Measurements from ENCODE around the gene EFHC2.

The EFHC2 gene

DNA sequence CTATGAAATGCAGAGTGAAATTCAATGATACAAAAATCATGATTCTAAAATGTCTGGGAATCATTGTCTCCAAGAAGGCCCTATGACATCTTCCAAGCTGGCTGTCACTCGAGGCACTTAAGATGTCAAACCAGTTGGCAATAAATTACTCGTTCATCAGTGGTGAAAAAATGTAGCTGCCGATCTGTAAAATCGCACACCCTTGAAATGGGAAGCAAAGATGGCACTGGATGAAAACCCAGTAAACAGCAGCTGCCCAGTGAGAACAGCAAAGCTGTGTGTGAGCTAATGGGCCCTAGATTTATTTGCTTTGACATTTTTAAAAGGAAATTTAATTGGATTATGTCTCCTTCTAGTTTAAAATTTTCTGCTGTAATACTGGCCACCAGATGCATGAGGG is 188.3 kb downstream of the EFHC2 start:
- no peak for DNase-seq (ENCODE audit: low read depth, low spot score)

DNA sequence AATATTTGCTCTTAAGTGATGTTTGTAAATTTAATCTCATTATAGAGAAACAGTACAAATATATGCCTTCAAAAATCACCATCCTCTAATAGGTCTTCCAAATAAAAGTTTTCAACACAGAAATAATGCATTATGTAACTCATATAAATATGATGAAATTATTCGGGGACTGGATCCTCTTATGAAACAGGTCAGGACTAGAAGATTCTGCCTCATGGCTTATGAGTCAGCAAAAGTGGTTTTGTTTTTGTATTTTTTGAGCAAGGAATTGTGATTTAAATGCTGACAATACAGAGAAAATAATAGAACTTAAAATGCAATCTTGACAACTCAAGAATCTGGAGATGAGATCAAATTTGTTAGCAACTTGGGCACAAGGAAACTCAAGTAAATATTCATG is 190.6 kb downstream of the EFHC2 start:
- no peak for DNase-seq (ENCODE audit: low read depth, low spot score)

DNA sequence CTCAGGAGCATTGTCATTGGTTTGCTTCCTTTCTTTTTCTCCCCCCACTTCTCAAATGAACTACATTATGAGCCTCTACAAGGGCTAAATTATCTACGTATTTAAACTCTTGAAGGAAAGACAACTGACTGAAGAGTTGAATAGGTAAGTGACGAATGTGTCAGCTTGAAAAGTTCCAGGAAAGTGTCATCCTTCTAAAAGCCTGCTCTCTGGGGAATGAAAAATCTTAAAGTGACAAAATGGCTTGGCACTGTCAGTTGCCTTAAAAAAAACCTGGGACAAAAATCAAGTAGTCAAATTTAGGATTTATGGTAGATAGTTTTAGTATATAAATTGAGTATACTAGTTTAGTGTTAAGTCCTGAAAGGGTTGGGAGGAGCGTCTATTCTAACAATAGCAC is 196.3 kb downstream of the EFHC2 start:
- no peak for DNase-seq (ENCODE audit: low read depth, low spot score)

DNA sequence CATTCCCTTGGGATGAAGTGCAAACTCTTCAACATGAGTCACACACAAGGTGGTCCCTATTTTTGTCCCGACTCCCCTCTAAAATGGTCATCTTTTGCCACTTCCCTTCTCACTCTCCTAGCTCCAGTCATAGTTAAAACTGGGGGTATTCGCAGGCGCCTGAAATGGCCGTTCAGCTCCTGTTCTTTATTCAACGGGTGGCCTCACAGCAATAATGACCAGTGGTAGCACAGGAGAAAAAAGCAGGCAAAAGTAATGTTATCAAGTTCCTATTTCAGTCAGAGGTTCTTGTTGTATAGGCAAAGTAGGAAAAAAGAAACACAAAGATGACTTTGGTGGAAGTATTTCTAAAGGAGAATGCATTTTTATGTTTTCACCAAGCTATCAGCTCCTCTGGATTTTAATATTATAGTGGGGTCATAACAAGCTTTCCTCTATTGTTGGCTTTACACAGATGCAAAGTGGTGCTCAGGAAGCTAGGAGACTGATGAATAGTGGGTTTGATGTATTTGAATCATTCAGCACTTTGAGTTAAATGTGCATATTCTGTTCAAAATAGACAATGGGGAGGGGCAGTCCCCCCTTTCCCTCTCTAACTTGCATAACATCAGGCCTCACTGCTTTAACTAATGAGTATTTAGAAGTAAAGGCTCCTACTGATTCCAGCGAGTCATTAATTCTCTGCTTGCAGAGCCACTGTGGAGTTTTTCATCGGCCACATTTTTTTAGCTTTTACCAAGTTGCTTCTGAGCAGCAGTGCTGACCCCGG is 199.1 kb downstream of the EFHC2 start:
- DNase-seq (ENCODE audit: low read depth, low spot score) = no peak

DNA sequence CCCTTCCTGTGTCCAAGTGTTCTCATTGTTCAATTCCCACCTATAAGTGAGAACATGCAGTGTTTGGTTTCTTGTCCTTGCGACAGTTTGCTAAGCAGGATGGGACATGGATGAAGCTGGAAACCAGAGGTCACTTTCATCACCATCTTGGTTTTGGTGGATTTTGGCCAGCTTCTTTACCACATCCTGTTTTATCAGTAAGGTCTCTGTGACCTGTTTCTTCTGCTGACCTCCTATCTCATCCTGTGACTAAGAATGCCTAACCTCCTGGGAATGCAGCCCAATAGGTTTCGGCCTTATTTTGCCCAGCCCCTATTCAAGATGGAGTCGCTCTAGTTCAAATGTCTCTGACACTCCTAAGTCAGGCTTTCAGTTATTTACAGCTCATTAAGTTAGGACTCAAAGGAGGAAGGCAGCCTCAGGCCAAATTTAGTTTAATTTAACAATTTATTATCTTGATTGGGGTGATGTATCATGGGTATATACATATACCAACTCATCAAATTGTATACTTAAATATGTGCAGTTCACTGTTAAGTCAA is 200.3 kb downstream of the EFHC2 start:
- no peak for DNase-seq (ENCODE audit: low read depth, low spot score)

DNA sequence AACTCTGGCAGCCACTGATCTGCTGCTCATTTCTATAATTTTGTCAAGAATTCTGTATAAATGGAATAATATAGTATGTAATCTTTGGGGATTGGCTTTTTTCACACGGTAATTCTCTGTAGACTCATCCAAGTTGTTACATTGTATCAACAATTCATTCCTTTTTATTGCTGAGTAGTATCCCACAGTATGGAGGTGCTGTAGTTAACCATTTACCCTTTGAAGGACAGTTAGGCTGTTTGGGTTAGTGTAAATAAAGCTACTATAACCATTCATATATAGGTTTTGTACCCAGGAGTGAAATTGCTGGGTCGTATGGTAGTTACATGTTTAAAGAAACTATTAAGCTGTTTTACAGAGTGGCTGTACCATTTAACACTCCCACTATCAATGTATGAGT is 213.3 kb downstream of the EFHC2 start:
- no peak for DNase-seq (ENCODE audit: low read depth, low spot score)

DNA sequence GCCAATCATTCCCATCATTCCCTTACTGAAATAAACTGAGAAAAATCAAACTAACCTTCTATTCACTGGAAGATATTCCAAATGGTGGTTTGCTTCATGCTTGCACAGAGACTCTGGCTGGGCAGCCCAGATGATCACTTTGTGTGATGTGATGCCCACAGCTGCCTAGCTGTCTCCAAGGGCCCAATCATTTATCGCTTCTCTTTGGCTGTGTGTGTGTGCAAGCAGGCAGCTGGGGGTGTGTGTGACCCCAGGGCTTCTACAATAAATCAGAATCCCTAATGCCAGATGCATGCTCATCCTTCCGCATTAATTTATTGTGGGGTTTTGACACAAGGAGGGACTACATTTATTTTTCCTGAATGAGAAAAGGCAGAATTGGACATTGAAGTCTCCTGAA is 230.1 kb downstream of the EFHC2 start:
- DNase-seq (ENCODE audit: low read depth, low spot score) = no peak

DNA sequence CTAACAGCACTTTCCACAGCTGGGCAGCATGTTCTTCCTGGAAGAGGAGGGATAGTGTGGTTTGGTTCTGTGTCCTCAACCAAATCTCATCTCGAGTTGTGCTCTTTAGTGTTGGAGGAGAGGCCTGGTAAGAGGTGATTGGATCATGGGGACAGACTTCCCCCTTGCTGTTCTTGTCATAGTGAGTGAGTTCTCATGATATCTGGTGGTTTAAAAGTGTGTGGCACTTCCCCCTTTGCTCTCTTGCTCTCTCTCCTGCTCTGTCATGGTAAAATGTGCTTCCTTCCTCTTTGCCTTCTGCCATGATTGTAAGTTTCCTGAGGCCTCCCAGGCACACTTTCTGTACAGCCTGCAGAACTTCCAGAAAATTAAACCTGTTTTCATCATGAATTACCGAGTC is 236.6 kb downstream of the EFHC2 start:
- no peak for DNase-seq (ENCODE audit: low read depth, low spot score)

DNA sequence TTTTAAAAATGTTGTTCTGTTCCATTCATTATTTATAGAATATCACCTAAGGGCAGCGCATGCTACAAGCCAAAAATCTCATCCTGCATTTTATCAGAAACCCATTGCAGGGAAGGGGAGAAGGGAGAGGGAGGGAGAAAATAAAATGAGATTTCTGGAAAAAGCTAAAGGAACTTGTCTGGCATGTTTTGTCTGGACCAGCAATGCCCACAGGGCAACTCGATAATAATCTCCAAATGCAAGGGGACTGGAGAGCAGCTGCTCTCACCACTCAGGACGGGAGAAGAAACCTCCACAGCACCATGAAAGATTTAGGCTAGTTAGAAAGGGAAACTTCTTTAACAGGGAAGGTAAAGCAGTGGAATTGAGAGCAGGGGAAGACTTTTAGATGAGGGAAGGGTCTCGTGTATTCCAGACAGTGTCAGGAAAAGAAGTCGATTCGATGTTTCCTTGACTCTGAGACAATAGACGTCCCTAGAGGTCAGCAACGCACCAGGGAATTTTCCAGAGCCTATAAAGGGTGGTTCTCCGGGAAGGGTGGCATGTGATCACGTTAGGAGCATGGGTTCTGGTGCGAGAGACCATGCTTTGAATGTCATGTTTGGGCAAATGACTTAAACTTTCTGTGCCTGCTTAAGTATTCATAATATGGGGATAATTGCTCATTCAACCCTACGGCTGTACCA is 238.1 kb downstream of the EFHC2 start:
- DNase-seq (ENCODE audit: low read depth, low spot score) = no peak

DNA sequence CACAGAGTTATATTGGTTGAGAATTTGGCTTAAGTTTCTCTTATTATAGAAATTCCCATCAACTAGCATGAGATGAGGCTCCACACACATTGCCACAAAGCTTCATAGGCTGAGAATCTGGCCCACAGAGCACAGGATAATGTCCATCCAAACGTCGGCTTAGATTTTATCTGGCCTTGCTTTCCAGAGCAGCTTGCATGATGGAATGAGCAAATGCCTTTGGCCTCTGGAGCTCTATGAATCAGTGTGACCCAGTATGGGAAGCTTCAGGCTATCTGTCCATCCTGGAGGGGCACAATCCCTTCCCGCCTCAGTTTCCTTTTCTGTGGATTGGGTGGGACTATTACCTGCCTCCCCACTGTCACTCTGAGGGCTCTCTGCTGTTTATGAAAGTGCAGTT is 238.8 kb downstream of the EFHC2 start:
- no peak for DNase-seq (ENCODE audit: low read depth, low spot score)

DNA sequence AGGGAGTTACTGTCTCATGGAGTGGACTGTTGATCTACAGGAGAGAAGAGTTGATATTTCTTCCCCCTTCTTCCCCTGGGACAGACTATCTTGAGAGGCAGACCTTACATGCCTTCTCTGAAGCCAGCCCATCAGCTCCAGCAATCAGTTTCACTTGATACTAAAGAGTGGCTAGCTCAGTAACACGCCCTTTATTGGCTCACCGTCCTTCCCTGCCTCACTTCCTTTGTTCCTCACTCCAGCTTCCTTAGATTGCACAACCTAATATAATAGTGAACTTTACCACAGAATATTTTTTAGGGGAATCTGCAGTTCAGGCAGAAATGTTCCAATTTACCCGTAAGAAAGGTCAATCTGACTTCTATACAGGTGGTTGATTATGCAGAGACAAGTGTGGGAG is 242.2 kb downstream of the EFHC2 start:
- DNase-seq (ENCODE audit: low read depth, low spot score) = no peak

DNA sequence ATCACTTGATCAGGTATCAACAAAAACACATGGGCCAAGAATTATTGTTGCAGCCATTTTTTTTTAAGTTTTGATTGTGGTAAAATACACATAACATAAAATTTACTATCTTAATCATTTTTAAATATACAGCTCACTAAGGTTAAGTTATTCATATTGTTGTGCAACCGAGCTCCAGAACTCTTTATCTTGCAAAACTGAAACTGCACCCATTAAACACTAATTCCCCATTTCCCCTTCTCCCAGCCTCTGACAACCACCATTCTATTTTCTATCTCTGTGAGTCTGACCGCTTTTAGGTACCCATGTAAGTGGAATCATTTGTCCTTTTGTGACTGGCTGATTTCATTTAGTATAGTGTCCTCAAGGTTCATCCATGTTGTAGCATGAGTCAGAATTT is 244.1 kb downstream of the EFHC2 start:
- no peak for DNase-seq (ENCODE audit: low read depth, low spot score)
